Embryonic facial prominence (tissue), 1 donor: ENCODE results near the gene DGAT2L6.
A peak's percentile ranks its signal among the peaks of the same experiment; 100 is the strongest.

Experiments
- DNase-seq: peaks from one replicate; pipeline ENCODE4 v3.0.0-alpha.2; 2016; ENCODE audit errors: extremely low spot score

The DGAT2L6 gene, protein sequence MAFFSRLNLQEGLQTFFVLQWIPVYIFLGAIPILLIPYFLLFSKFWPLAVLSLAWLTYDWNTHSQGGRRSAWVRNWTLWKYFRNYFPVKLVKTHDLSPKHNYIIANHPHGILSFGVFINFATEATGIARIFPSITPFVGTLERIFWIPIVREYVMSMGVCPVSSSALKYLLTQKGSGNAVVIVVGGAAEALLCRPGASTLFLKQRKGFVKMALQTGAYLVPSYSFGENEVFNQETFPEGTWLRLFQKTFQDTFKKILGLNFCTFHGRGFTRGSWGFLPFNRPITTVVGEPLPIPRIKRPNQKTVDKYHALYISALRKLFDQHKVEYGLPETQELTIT

GRCh38 chrX:70176938-70177533, at the start of gene DGAT2L6:
TSS of gene DGAT2L6 (plus strand) at chrX:70177483. CDS start at chrX:70177583, 100 bp downstream.
- DNase-seq = no peak

DNA sequence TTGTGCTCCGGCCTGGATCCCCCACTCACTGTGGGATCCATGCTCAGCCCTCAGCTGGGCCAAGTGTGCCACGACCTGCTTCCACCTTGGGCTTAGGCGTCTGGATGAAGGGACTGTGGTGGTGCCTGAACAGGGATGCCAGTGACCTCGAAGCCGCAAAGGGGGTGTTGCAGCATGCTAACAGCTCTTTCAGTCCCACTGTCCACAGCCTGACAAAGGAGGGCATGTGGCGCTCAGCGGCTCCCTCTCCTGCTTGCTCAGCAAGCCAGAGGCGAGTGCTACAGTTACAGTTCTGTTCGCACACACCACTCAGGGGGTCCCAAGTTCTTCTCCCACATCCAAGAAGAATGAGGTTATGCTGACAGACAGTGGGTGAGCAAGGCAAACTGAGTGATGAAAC, 49.2 kb upstream of the DGAT2L6 start:
- DNase-seq = no peak

GRCh38 chrX:70129816-70130215, 47.5 kb upstream of the DGAT2L6 start:
- no peak for DNase-seq

- no peak for DNase-seq
Measured at GRCh38 chrX:70132224-70132623, 45.1 kb upstream of the DGAT2L6 start.

DNA sequence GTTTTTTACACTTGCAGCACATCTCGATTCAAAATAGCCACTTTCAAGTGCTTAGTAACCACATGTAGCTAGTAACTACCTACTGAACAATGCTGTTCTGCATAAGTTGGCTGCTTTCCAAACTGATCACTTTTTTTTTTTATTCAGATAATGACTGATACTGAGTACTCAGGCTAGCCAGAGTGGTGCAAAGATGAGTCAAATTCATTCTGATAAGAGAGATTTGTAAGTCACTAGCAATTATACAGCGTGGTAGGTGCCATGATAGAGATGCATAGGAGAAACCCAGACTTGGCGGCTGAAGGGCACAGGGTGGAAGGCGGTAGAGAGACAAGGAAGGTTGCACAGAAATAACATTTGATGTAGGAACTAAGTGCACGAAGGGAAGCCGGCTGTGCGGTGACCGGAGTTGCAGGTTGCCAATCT, 44.4 kb upstream of the DGAT2L6 start:
- DNase-seq = no peak

GRCh38 chrX:70133303-70134115, 43.8 kb upstream of the DGAT2L6 start, which contains the start of gene IGBP1:
TSS of gene IGBP1 (plus strand) at chrX:70133447. CDS start at chrX:70133948, 501 bp downstream.
- DNase-seq = peak; percentile 65

GRCh38 chrX:70134116-70134477, 43.2 kb upstream of the DGAT2L6 start:
- no peak for DNase-seq

GRCh38 chrX:70138622-70139021, 38.7 kb upstream of the DGAT2L6 start:
- DNase-seq = no peak

DNA sequence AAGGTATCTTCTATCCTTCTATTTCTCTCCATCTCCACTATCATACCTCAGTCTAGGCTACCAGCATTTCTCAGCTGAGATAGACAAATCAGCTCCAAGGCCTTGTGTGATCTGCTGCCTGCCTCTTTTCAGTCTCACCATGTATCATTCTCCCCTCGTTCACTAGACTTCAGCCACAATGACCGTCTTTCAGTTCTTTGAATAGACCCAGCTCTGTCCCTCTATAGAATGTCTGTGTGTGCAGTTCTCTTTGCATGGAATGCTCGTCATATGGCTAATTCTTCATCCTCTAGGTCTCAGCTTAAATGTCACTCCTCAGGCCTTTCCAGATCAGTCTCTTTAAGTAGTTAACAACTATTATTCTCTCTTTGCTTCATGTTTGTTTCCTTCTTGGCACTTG, 37.5 kb upstream of the DGAT2L6 start:
- DNase-seq = no peak

GRCh38 chrX:70141373-70141772, 35.9 kb upstream of the DGAT2L6 start:
- DNase-seq = no peak

GRCh38 chrX:70166601-70167590, 10.4 kb upstream of the DGAT2L6 start:
- DNase-seq = no peak

DNA sequence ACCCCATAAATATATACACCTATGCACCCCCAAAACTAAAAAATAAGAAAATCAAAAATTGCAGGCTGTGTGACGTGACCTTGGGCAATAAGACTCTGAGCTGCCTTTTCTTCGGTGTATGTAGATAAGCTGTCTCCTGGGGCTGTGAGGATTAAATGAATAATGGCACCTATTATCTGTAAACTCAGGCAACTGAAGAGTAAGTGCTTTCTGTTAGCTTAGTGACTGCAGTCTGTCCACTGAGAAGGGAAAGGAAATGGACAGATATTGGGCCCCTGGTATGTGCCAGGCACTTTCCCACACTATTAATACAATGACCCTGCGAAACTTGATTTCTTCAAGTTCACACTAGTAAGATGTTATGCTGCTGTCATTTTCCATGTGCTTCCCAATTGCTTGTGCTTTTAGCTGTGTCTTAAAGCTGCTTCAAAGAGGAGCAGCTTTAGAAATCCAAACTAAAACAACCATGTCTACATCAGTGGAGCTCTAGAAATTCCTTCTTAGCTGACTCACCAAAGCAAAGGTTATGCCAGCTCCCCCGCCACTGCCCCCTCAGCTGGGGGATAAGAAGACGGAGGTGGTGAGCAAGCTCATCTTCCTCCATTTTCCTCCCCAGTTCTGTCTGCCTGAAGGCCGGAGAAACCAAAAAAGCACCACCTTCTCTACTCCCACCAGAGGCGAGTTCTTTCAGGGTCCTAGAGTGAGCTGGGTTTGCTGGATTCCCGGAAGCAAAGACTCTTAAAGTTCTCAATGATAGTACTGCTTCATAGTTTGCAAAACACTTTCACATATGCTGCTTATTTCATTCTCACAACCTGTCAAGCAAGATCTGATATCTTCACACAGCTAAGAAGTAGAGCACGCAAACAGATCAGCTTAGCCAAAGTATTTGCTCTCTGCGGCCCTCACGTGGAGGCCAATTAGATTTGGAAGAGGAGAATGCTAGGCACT, 8.8 kb upstream of the DGAT2L6 start:
- DNase-seq = no peak

GRCh38 chrX:70169281-70169680, 8.0 kb upstream of the DGAT2L6 start:
- no peak for DNase-seq

GRCh38 chrX:70171624-70172023, 5.7 kb upstream of the DGAT2L6 start:
- DNase-seq = no peak

DNA sequence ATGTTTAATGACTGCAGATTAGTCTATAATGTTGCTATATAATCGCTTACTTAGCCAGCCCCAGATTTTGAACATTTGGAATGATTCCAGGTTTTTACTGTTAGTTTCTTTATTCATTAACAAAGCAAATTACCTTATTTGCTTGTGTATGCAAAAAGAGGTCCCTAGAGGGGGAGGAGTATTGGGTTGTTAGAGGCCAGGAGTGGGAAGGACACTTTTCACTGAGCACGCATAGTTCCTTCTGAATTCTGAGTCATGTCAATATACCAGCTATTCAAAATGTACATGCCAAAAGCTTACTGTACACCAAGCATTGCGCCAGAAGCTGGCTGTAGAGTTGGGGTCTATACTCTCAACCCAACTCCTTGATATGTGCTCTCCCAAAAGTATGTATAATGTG, 5.1 kb upstream of the DGAT2L6 start:
- no peak for DNase-seq

DNA sequence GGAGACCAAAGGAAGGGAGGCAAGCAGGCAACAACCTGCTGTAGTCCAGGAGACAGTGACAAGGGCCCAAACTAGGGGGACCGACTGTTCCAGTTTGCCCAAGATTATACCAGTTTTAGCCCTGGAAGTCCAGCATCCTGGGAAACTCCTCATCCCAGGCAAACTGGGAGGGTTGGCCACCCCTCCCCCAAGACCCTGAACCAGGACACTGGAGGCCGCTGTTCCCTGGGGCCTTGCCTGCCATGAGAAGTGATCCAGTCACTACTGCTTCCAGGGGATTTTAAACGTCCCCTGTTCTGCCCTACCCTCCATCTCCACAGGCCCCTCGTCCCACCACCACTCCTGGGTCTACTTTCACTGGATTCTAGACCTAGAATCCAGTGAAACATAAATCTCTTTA, 4.3 kb upstream of the DGAT2L6 start:
- no peak for DNase-seq

- no peak for DNase-seq
Measured at GRCh38 chrX:70174754-70175153, 2.5 kb upstream of the DGAT2L6 start.

- no peak for DNase-seq
Measured at GRCh38 chrX:70175338-70175737, 1.9 kb upstream of the DGAT2L6 start.

DNA sequence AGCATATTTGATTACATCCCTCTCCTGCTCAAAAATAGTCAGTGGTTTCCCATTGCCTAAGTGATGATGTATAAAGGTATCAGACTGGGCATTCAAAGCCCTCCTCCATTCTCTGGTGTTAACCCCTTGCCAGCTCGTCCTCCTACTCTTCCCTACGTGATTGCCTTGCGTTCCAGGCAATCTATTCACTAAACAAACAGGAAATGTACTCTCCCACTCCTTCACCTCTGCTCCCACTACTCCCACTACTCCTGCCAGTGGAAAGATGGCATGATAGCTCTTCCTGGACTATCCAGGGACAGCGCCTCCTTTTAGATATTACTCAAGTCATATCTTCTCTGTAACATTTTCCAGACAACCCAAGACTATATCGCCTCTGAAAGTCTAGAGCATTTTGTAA, 5.8 kb downstream of the DGAT2L6 start:
- no peak for DNase-seq

DNA sequence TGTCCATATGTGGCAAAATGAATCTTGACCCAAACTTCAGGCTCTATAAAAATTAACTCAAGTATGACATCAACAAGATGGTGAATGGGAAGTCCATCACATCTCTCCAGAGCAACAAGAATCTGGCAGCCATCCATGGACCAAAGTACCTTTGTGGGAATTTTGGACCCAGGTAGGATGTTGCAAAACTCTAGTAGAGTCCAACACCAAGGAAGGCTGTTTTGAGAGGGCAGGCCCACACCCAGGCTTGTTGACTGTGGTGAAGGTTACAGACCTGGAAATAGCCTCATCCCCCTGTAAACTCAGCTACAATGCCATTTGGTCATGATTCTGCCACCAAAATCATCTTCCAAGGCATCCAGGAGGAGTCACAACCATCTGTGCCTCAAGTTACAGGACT, 12.9 kb downstream of the DGAT2L6 start:
- no peak for DNase-seq
